Naive B cell (primary cell): ENCODE results near the gene SLC39A9. TPM values are rescaled to one million over a fixed set of nuclear protein-coding genes. Genes with fewer than 3 reads are reported as not detected.
"Not testable (repeated sequence)": the region's sequence is repeated elsewhere in the genome, so short reads cannot be mapped to it uniquely, and the experiment has no call there.

ENCODE experiments used
- ATAC-seq, 2 donors: fragments of 150-1000 bp; cut with Tn5 transposase; 2 replicates each; pipeline ENCODE4 v1.10.0; 2021; ENCODE audit warnings: low read depth in 2 of 2, mild to moderate bottlenecking in 2 of 2, moderate library complexity in 2 of 2
- DNase-seq: peaks from one replicate; pipeline ENCODE4 v3.0.0; 2022
- H3K27ac Mint-ChIP-seq, 6 donors: one replicate each; pipeline ENCODE4 v1.8.0; 2020 to 2022; ENCODE audit warnings: mild to moderate bottlenecking in 6 of 6, mixed read lengths in 6 of 6, moderate library complexity in 5 of 6, inconsistent platforms in 2 of 6
- H3K27me3 Mint-ChIP-seq, 3 donors: one replicate each; pipeline ENCODE4 v1.8.0; 2021 to 2022; ENCODE audit warnings: mixed read lengths in 3 of 3, mild to moderate bottlenecking in 1 of 3
- H3K36me3 Mint-ChIP-seq, 2 donors: one replicate each; pipeline ENCODE4 v1.8.0; 2020 to 2022; ENCODE audit warnings: mixed read lengths in 2 of 2, inconsistent platforms in 1 of 2, mild to moderate bottlenecking in 1 of 2
- H3K4me1 Mint-ChIP-seq, 3 donors: one replicate each; pipeline ENCODE4 v1.8.0; 2020 to 2022; ENCODE audit warnings: mixed read lengths in 3 of 3, inconsistent platforms in 1 of 3, mild to moderate bottlenecking in 1 of 3, moderate library complexity in 1 of 3
- H3K4me3 Mint-ChIP-seq, 8 donors: one replicate each; pipeline ENCODE4 v1.8.0; 2020 to 2022; ENCODE audit warnings: mild to moderate bottlenecking in 8 of 8, mixed read lengths in 8 of 8, moderate library complexity in 8 of 8, inconsistent platforms in 2 of 8
- H3K9me3 Mint-ChIP-seq, 7 donors: one replicate each; pipeline ENCODE4 v1.8.0; 2020 to 2022; ENCODE audit warnings: mixed read lengths in 7 of 7, mild to moderate bottlenecking in 5 of 7, inconsistent platforms in 2 of 7, moderate library complexity in 1 of 7
- polyA plus RNA-seq, 6 donors: library from polyadenylated mRNA; unstranded; fragments of 300-500 nt; fragmentation: Illumina TruSeq; gene quantifications; one replicate each; pipeline ENCODE4 v1.2.3, GENCODE V29; 2021; ENCODE audit warnings: low read depth in 6 of 6

The SLC39A9 gene
- polyA plus RNA-seq, 6 donors from 2014 or later = 7.7 to 22.6 (median 18.4) TPM

GRCh38 chr14:69375722-69376121, 22.8 kb upstream of the SLC39A9 start:
- H3K4me3 Mint-ChIP-seq = no peak overlapping the region
- peaks cover 0 to 10% (median 4%) of the 10 kb centered on the region in 7 donors for H3K9me3 Mint-ChIP-seq
- peak overlapping the region in 1 of 6 donors; percentile 59 for H3K27ac Mint-ChIP-seq
- no peak for DNase-seq
- no peak for ATAC-seq
- H3K27me3 Mint-ChIP-seq = no peaks in the 10 kb centered on the region
- peaks cover 22 to 43% of the 10 kb centered on the region in 2 donors for H3K36me3 Mint-ChIP-seq
- no peaks in the 10 kb centered on the region for H3K4me1 Mint-ChIP-seq

- DNase-seq = no peak
- Mint-ChIP-seq H3K27me3 (no peaks in the 10 kb centered on the region), H3K27ac (no peak overlapping the region), H3K4me1 (no peaks in the 10 kb centered on the region), H3K4me3 (no peak overlapping the region), H3K36me3 (peaks cover 22 to 43% of the 10 kb centered on the region in 2 donors), H3K9me3 (peaks cover 0 to 10% (median 4%) of the 10 kb centered on the region in 7 donors)
- no peak for ATAC-seq
Measured at GRCh38 chr14:69376439-69376838, 22.1 kb upstream of the SLC39A9 start.

DNA sequence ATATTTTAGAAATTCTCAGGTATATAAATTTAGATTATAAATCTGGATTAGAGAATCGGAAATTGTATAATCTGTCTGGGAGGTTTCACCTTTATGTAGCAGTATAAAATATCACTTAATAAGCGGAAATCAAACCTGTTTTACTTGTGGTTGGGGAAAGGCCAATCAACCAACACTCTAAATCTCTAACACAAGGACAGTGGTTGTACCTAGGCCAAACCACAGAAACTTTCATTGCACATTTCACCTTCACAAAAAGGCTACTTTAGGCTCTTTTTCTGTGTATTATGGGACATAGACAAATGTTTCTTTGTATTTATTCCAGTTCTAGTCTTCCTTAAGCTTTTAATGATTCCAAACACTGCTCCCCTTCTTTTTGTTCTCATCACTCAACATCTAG, 20.2 kb upstream of the SLC39A9 start:
- DNase-seq = no peak
- H3K36me3 Mint-ChIP-seq = peaks cover 22 to 42% of the 10 kb centered on the region in 2 donors
- peaks cover 0 to 10% (median 4%) of the 10 kb centered on the region in 7 donors for H3K9me3 Mint-ChIP-seq
- no peaks in the 10 kb centered on the region for H3K4me1 Mint-ChIP-seq
- H3K27me3 Mint-ChIP-seq = no peaks in the 10 kb centered on the region
- H3K4me3 Mint-ChIP-seq = no peak overlapping the region
- no peak for ATAC-seq
- no peak overlapping the region for H3K27ac Mint-ChIP-seq

DNA sequence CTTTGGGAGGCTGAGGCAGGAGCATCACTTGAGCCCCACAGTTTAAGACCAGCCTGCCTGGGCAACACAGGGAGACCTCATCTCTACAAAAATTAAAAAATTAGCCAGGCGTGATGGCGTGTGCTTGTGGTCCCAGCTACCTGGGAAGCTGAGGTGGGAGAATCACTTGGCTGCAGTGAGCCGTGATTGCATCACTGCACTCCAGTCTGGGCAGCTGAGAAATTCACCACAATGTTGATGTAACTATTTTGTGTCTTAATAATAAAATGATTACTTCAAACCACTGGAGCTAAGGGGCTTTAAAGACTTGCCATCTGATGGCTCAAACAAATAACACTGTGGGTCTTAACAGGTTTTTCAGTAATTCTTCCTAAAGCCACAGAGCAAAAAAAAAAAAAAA, 11.2 kb upstream of the SLC39A9 start:
- Mint-ChIP-seq H3K27me3 (no peaks in the 10 kb centered on the region), H3K36me3 (peaks cover 38 to 40% of the 10 kb centered on the region in 2 donors), H3K9me3 (no peaks in the 10 kb centered on the region), H3K4me3 (no peak overlapping the region), H3K27ac (no peak overlapping the region), H3K4me1 (peaks cover 34 to 38% (median 37%) of the 10 kb centered on the region in 3 donors)
- ATAC-seq (no peak), DNase-seq (no peak)

- not testable (repeated sequence) for H3K27me3 Mint-ChIP-seq, H3K9me3 Mint-ChIP-seq, ATAC-seq, DNase-seq
- Mint-ChIP-seq H3K4me3 (peak overlapping the region in 2 of 8 donors; percentile 14 to 53), H3K36me3 (peaks cover 21 to 34% of the 10 kb centered on the region in 2 donors), H3K4me1 (peaks cover 40 to 60% (median 46%) of the 10 kb centered on the region in 3 donors), H3K27ac (peak overlapping the region in 2 of 6 donors; percentile 36 to 58)
Measured at GRCh38 chr14:69391400-69391799, 7.1 kb upstream of the SLC39A9 start.

DNA sequence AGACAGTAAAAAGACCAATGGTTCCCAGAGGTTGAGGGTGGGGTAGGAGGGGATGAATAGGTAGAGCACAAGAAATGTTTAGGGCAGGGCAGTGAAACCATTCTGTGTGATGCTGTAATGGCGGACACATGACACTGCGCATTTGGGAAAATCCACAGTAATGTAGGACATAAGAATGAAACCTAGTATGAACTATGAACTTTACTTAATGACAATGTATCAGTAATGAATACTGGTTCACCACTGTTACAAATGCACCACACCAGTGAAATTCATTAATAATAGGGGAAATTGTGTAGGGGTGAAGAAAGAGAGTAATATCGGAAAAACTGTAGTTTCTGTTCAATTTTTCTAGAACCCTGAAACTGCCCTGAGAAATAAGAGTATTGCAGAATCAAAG, 6.0 kb upstream of the SLC39A9 start:
- Mint-ChIP-seq H3K9me3 (no peaks in the 10 kb centered on the region), H3K4me1 (peaks cover 45 to 68% (median 50%) of the 10 kb centered on the region in 3 donors), H3K27me3 (no peaks in the 10 kb centered on the region), H3K27ac (peak overlapping the region in 3 of 6 donors; percentile 11 to 90 (median 82)), H3K4me3 (peak overlapping the region in 4 of 8 donors; percentile 13 to 36 (median 18)), H3K36me3 (peaks cover 15 to 34% of the 10 kb centered on the region in 2 donors)
- DNase-seq (no peak), ATAC-seq (no peak)

DNA sequence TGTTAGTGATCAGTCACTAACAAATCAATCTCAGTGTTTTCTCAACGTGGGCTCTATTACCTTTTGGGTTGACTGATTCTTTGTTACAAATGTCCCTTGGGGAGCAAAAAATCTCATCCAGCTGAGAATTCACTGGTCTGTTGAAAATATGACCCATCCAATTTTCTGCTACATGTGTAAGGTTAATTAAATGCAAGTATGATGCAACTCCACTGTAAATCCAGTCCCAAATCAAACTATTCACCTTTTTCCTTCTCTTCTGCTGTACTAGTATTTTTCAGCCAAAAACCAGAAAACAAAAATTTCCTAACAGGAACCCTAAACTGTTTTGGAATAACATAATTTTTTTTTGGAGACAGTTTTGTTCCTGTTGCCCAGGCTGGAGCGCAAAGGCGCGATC, 2.6 kb upstream of the SLC39A9 start:
- Mint-ChIP-seq H3K4me3 (peak overlapping the region in 3 of 8 donors; percentile 12 to 98 (median 68)), H3K4me1 (peaks cover 45 to 83% (median 53%) of the 10 kb centered on the region in 3 donors), H3K27me3 (no peaks in the 10 kb centered on the region), H3K36me3 (peaks cover 19 to 22% of the 10 kb centered on the region in 2 donors), H3K9me3 (peaks cover 0 to 2% (median 0%) of the 10 kb centered on the region in 7 donors), H3K27ac (peak overlapping the region in 2 of 6 donors; percentile 8 to 16)
- DNase-seq (no peak), ATAC-seq (no peak)

DNA sequence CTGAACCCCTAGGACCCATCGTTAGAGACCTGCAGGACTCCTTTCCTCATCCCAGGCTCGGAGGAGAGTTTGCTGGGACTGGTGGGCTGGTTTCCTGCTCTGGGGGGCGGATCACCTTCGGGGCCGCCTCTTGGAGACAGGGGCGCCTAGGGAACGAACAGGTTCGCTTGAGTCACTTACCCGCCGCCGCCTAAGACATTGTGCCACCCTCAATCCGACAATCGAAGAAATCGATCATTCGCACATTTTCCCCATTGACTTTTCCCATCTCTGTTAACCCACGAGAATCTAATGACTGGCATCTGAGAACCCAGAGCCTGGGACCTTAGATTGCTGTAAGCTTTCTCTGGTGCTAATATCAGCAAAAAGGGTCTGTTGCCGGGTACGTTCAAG, 322 bp downstream of the SLC39A9 start:
- ATAC-seq (peak; percentile 9 to 11), DNase-seq (no peak)
- Mint-ChIP-seq H3K4me1 (peaks cover 26 to 71% (median 27%) of the 10 kb centered on the region in 3 donors), H3K27me3 (no peaks in the 10 kb centered on the region), H3K27ac (peak overlapping the region; percentile 99 to 100 (median 100)), H3K36me3 (peaks cover 0 to 9% of the 10 kb centered on the region in 2 donors), H3K9me3 (peaks cover 0 to 2% (median 0%) of the 10 kb centered on the region in 7 donors), H3K4me3 (peak overlapping the region; percentile 91 to 98 (median 97))

- peaks cover 0 to 2% (median 0%) of the 10 kb centered on the region in 7 donors for H3K9me3 Mint-ChIP-seq
- peaks cover 5 to 11% of the 10 kb centered on the region in 2 donors for H3K36me3 Mint-ChIP-seq
- H3K4me1 Mint-ChIP-seq = peaks cover 27 to 70% (median 28%) of the 10 kb centered on the region in 3 donors
- H3K27me3 Mint-ChIP-seq = no peaks in the 10 kb centered on the region
- DNase-seq = no peak
- H3K27ac Mint-ChIP-seq = peak overlapping the region in 3 of 6 donors; percentile 44 to 99 (median 60)
- H3K4me3 Mint-ChIP-seq = peak overlapping the region; percentile 35 to 98 (median 94)
- ATAC-seq = no peak
Measured at GRCh38 chr14:69399750-69400149, 1.3 kb downstream of the SLC39A9 start.

- Mint-ChIP-seq H3K27ac (peak overlapping the region in 4 of 6 donors; percentile 44 to 82 (median 59)), H3K4me3 (peak overlapping the region in 7 of 8 donors; percentile 35 to 98 (median 91)), H3K9me3 (peaks cover 0 to 4% (median 0%) of the 10 kb centered on the region in 7 donors), H3K4me1 (peaks cover 27 to 67% (median 30%) of the 10 kb centered on the region in 3 donors), H3K36me3 (peaks cover 8 to 14% of the 10 kb centered on the region in 2 donors), H3K27me3 (no peaks in the 10 kb centered on the region)
- ATAC-seq = no peak
- DNase-seq = no peak
Measured at GRCh38 chr14:69400154-69400553, 1.7 kb downstream of the SLC39A9 start.

- Mint-ChIP-seq H3K36me3 (peaks cover 8 to 14% of the 10 kb centered on the region in 2 donors), H3K4me3 (no peak overlapping the region), H3K27me3 (no peaks in the 10 kb centered on the region), H3K9me3 (peaks cover 0 to 4% (median 0%) of the 10 kb centered on the region in 7 donors), H3K27ac (no peak overlapping the region), H3K4me1 (peaks cover 16 to 52% (median 30%) of the 10 kb centered on the region in 3 donors)
- no peak for DNase-seq
- ATAC-seq = no peak
Measured at GRCh38 chr14:69401841-69402240, 3.3 kb downstream of the SLC39A9 start.

- DNase-seq (no peak), ATAC-seq (no peak)
- Mint-ChIP-seq H3K9me3 (peaks cover 0 to 4% (median 0%) of the 10 kb centered on the region in 7 donors), H3K27ac (peak overlapping the region in 1 of 6 donors; percentile 3), H3K4me3 (peak overlapping the region in 1 of 8 donors; percentile 8), H3K36me3 (peaks cover 15 to 20% of the 10 kb centered on the region in 2 donors), H3K4me1 (peaks cover 24 to 40% (median 31%) of the 10 kb centered on the region in 3 donors), H3K27me3 (no peaks in the 10 kb centered on the region)
Measured at GRCh38 chr14:69404478-69404877, 6.0 kb downstream of the SLC39A9 start.

GRCh38 chr14:69404883-69405282, 6.4 kb downstream of the SLC39A9 start:
- peaks cover 0 to 4% (median 0%) of the 10 kb centered on the region in 7 donors for H3K9me3 Mint-ChIP-seq
- ATAC-seq (no peak), DNase-seq (no peak)
- peaks cover 15 to 20% of the 10 kb centered on the region in 2 donors for H3K36me3 Mint-ChIP-seq
- no peaks in the 10 kb centered on the region for H3K27me3 Mint-ChIP-seq
- peaks cover 24 to 36% (median 29%) of the 10 kb centered on the region in 3 donors for H3K4me1 Mint-ChIP-seq
- H3K27ac Mint-ChIP-seq = peak overlapping the region in 1 of 6 donors; percentile 3
- H3K4me3 Mint-ChIP-seq = peak overlapping the region in 1 of 8 donors; percentile 8

DNA sequence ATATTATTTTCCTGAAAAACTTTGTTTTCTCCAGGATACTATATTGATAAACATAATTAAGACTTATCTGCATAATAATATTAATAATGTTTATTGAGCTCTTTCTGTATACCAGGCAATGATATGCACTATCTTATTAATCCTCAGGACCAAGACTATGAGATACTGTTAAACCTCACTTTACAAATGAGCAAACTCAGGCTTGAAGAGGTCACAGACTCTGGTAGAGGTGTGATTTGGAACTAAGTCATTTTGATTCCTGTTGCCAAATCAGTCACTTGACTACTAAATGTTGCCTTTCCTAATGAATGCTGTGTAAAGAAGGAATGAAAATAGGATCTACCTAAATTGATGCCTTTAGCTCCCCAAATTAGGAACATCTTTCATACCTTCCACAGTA, 7.3 kb downstream of the SLC39A9 start:
- H3K9me3 Mint-ChIP-seq = peaks cover 0 to 4% (median 0%) of the 10 kb centered on the region in 7 donors
- no peak overlapping the region for H3K27ac Mint-ChIP-seq
- DNase-seq = no peak
- peaks cover 9 to 20% of the 10 kb centered on the region in 2 donors for H3K36me3 Mint-ChIP-seq
- H3K4me1 Mint-ChIP-seq = peaks cover 18 to 27% (median 22%) of the 10 kb centered on the region in 3 donors
- H3K27me3 Mint-ChIP-seq = no peaks in the 10 kb centered on the region
- no peak overlapping the region for H3K4me3 Mint-ChIP-seq
- ATAC-seq = no peak
